ENCODE results near the gene PARD3B. TPM values are rescaled to one million over a fixed set of nuclear protein-coding genes. Genes with fewer than 3 reads are reported as not detected.

PARD3B gene
- polyA plus RNA-seq, 3 donors = not detected

DNA sequence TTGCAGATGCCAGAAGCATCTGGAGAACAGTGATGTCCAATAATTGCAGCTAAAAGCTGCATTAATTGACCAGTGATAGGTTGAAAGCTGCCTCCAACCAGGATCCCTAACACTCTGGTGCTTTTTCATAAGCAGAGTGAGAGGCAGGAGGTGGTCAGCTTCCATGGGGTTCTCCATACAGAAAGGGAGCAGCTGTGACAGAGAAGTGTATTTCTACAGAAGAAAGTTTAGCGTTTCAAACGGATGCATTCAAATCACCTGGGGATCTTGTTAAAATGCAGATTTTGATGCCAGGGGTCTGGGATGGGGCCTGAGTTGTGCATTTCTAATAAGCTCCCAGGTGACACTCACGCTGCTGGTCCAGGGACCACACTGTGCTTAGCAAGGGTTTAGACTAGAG lies 920.5 kb downstream of the PARD3B start:
- 100% methylated on average over 2 of the region's 3 CpGs for WGBS (ENCODE audit: insufficient coverage)
- H3K79me2 ChIP-seq (ENCODE audit: insufficient read depth, low read length) = no peaks in the 10 kb centered on the region
- H3K27me3 Mint-ChIP-seq (ENCODE audit: low read depth in 3 of 3) = peaks cover 0 to 1% (median 1%) of the 10 kb centered on the region in 3 donors

DNA sequence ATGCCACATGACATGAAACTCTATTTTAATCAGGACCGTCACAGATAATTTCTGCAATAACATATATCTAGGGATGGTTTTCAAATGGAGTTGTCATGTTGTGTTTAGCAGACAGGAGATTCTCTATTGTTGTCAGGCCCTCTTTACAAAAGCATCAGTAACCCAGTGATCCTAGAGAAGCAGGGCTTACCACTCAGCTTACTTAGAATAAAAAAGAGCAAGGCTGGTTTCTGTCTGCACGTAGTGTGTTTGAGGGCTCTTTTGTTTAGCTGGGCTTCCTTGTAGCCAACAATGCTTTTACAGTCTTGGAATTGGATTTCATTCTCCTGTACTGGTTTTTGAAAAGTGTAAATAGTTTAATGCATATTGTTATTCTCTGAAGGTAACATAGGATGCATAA lies 926.5 kb downstream of the PARD3B start:
- Histone ChIP-seq H3K79me2 (ENCODE audit: insufficient read depth, low read length) (no peaks in the 10 kb centered on the region), H3K27me3 (ENCODE audit: control insufficient read depth in 2 of 2, insufficient read depth in 2 of 2, low read length in 2 of 2) (peaks cover 0 to 2% of the 10 kb centered on the region in 2 donors), H3K9me3 (replicated peaks in 1 of 2; ENCODE audit: control insufficient read depth in 1 of 2, insufficient read depth in 1 of 2, low read length in 2 of 2) (no peaks in the 10 kb centered on the region), H4K20me1 (ENCODE audit: insufficient read depth, low read length) (no peaks in the 10 kb centered on the region), H3K4me1 (ENCODE audit: control insufficient read depth in 1 of 2, insufficient read depth in 2 of 2, low read length in 2 of 2) (no peaks in the 10 kb centered on the region), H3K36me3 (replicated peaks in 1 of 2; ENCODE audit: control insufficient read depth in 1 of 2, insufficient read depth in 2 of 2, low read length in 2 of 2) (no peaks in the 10 kb centered on the region), H3K27ac (ENCODE audit: low read depth in 1 of 2, low read length in 2 of 2) (no peak overlapping the region), H3K9ac (ENCODE audit: insufficient read depth, low read length, poor library complexity, severe bottlenecking) (no peak overlapping the region), H3K4me2 (replicated peaks; ENCODE audit: extremely low read depth, low read length, poor library complexity, severe bottlenecking) (no peak overlapping the region), H2AFZ (ENCODE audit: insufficient read depth, low read depth, low read length, poor library complexity, severe bottlenecking) (no peak overlapping the region), H3K4me3 (replicated peaks in 1 of 3; ENCODE audit: low read depth in 2 of 3, low read length in 3 of 3) (no peak overlapping the region)
- H3K36me3 Mint-ChIP-seq = no peaks in the 10 kb centered on the region
- no peaks in the 10 kb centered on the region for H3K4me1 Mint-ChIP-seq
- no peaks in the 10 kb centered on the region for H3K27me3 Mint-ChIP-seq (ENCODE audit: low read depth in 3 of 3)
- DNase-seq = no peak
- TF ChIP-seq CTCF (IDR thresholded peaks at IDR 0.05) = no peak
- H3K4me3 Mint-ChIP-seq = no peak overlapping the region
- no CpG with 5 or more reads among the region's 2 CpGs for WGBS (ENCODE audit: insufficient coverage)
- intact Hi-C loops (cut with micrococcal nuclease) = no loop called here
- H3K9me3 Mint-ChIP-seq = peaks cover 0 to 2% (median 0%) of the 10 kb centered on the region in 7 donors
- no peak overlapping the region for H3K27ac Mint-ChIP-seq

More for the DNA sequence above, 920.5 kb downstream of the PARD3B start:
- Histone ChIP-seq H2AFZ (ENCODE audit: insufficient read depth, low read depth, low read length, poor library complexity, severe bottlenecking) (no peak overlapping the region), H3K4me1 (ENCODE audit: control insufficient read depth in 1 of 2, insufficient read depth in 2 of 2, low read length in 2 of 2) (no peaks in the 10 kb centered on the region), H4K20me1 (ENCODE audit: insufficient read depth, low read length) (no peaks in the 10 kb centered on the region), H3K4me2 (replicated peaks; ENCODE audit: extremely low read depth, low read length, poor library complexity, severe bottlenecking) (no peak overlapping the region), H3K4me3 (replicated peaks in 1 of 3; ENCODE audit: low read depth in 2 of 3, low read length in 3 of 3) (no peak overlapping the region), H3K9me3 (replicated peaks in 1 of 2; ENCODE audit: control insufficient read depth in 1 of 2, insufficient read depth in 1 of 2, low read length in 2 of 2) (no peaks in the 10 kb centered on the region), H3K27ac (ENCODE audit: low read depth in 1 of 2, low read length in 2 of 2) (no peak overlapping the region), H3K27me3 (ENCODE audit: control insufficient read depth in 2 of 2, insufficient read depth in 2 of 2, low read length in 2 of 2) (peaks cover 0 to 2% of the 10 kb centered on the region in 2 donors), H3K9ac (ENCODE audit: insufficient read depth, low read length, poor library complexity, severe bottlenecking) (no peak overlapping the region), H3K36me3 (replicated peaks in 1 of 2; ENCODE audit: control insufficient read depth in 1 of 2, insufficient read depth in 2 of 2, low read length in 2 of 2) (no peaks in the 10 kb centered on the region)
- H3K36me3 Mint-ChIP-seq = no peaks in the 10 kb centered on the region
- peaks cover 0 to 3% (median 0%) of the 10 kb centered on the region in 7 donors for H3K9me3 Mint-ChIP-seq
- H3K4me1 Mint-ChIP-seq = no peaks in the 10 kb centered on the region
- intact Hi-C loops (cut with micrococcal nuclease) = no loop called here
- no peak for TF ChIP-seq CTCF (IDR thresholded peaks at IDR 0.05)
- H3K4me3 Mint-ChIP-seq = no peak overlapping the region
- H3K27ac Mint-ChIP-seq = no peak overlapping the region
- no peak for DNase-seq

All from CD14-positive monocyte (primary cell).